Brain microvascular endothelial cell (primary cell): ENCODE results near the gene UTS2B.

Experiments used
- DNase-seq: peaks from one replicate; pipeline ENCODE4 v3.0.0-alpha.2; 2020
- H3K27ac ChIP-seq: fragments of 250-450 bp; sonication (Bioruptor Pico); 2 replicates; pipeline ENCODE4 v1.5.1; 2020; ENCODE audit warnings: mild to moderate bottlenecking, moderate library complexity
- H3K27me3 ChIP-seq: fragments of 250-450 bp; sonication (Bioruptor Pico); replicated peaks from 2 replicates; pipeline ENCODE4 v1.5.1; 2020; ENCODE audit warnings: mild to moderate bottlenecking
- H3K36me3 ChIP-seq: fragments of 250-450 bp; sonication (Bioruptor Pico); replicated peaks from 2 replicates; pipeline ENCODE4 v1.5.1; 2020; ENCODE audit warnings: mild to moderate bottlenecking
- H3K4me3 ChIP-seq: 2 replicates; pipeline ENCODE4 v1.5.1; 2011; ENCODE audit warnings: low read depth, mild to moderate bottlenecking, control low read depth, low read length, moderate library complexity
- in situ Hi-C: cut with HindIII; loops from 2 replicates; pipeline ENCODE4 v1.10.0; 2017; ENCODE audit warnings: low sequenced_read_pairs, low pct_ligation_motif_present
- TF ChIP-seq, protein P1 (sequence below): IDR thresholded peaks from 2 replicates; pipeline ENCODE4 v1.5.1; 2011; ENCODE audit warnings: low read depth, mild to moderate bottlenecking, moderate library complexity, low read length, control low read depth, inconsistent platforms; ENCODE audit errors: missing control alignments

The UTS2B gene

GRCh38 chr3:191350396-191351090 lies 20.2 kb upstream of the UTS2B start:
- Histone ChIP-seq H3K4me3 (no peak overlapping the region), H3K27ac (peak overlapping the region; percentile 0), H3K27me3 (no peaks in the 10 kb centered on the region), H3K36me3 (no peaks in the 10 kb centered on the region)
- no peak for DNase-seq
- TF ChIP-seq, protein P1, sequence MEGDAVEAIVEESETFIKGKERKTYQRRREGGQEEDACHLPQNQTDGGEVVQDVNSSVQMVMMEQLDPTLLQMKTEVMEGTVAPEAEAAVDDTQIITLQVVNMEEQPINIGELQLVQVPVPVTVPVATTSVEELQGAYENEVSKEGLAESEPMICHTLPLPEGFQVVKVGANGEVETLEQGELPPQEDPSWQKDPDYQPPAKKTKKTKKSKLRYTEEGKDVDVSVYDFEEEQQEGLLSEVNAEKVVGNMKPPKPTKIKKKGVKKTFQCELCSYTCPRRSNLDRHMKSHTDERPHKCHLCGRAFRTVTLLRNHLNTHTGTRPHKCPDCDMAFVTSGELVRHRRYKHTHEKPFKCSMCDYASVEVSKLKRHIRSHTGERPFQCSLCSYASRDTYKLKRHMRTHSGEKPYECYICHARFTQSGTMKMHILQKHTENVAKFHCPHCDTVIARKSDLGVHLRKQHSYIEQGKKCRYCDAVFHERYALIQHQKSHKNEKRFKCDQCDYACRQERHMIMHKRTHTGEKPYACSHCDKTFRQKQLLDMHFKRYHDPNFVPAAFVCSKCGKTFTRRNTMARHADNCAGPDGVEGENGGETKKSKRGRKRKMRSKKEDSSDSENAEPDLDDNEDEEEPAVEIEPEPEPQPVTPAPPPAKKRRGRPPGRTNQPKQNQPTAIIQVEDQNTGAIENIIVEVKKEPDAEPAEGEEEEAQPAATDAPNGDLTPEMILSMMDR: no peak
- in situ Hi-C loops: no loop called here

- no peak overlapping the region for H3K27ac ChIP-seq
- TF ChIP-seq, protein P1: no peak
- DNase-seq: no peak
- in situ Hi-C loops: no loop called here
- no peaks in the 10 kb centered on the region for H3K36me3 ChIP-seq
- H3K27me3 ChIP-seq: no peaks in the 10 kb centered on the region
- no peak overlapping the region for H3K4me3 ChIP-seq
Observed at GRCh38 chr3:191348098-191348497, 17.8 kb upstream of the UTS2B start.

DNA sequence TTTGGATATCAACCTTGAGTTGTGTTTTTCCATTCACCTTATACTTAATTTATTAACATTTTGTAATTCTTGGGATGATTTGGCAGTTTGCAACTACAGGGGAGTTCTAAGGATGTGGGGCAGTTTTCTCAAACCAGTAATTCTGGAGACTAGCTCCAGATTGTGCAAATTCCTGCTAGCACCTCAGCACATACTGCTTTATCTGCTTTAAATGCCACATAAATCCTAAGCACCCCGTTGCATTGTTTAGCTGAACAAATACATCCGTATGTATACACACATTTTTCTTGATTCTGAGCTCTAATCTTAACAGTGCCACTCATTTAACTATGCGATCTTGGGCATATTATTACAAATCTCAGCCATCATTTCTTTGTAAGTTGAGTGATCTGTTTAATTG lies 16.9 kb upstream of the UTS2B start:
- Histone ChIP-seq H3K4me3 (no peak overlapping the region), H3K27me3 (no peaks in the 10 kb centered on the region), H3K27ac (no peak overlapping the region), H3K36me3 (no peaks in the 10 kb centered on the region)
- in situ Hi-C loops: no loop called here
- TF ChIP-seq, protein P1: no peak
- no peak for DNase-seq

DNA sequence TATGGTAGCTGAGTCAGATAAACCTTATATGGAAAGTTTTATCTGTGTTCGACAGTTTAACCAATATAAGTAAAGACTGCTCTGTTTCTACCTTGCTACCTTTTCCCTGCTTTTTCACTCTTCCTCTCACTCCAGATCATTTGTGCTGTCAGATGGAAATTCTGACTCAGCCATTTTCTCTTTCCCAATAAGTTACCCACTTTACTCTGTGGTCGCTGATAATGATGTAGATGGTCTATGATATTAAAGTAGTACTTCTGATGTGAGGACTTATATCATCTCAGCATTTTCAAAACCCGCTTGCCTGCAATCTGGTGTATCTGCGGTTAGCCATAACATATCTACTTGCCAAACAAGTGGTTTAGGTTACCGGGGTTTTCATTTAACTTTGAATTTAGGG lies 15.0 kb upstream of the UTS2B start:
- TF ChIP-seq, protein P1: no peak
- no peak for DNase-seq
- no peak overlapping the region for H3K27ac ChIP-seq
- no peaks in the 10 kb centered on the region for H3K36me3 ChIP-seq
- no peak overlapping the region for H3K4me3 ChIP-seq
- in situ Hi-C loops: no loop called here
- H3K27me3 ChIP-seq: no peaks in the 10 kb centered on the region

DNA sequence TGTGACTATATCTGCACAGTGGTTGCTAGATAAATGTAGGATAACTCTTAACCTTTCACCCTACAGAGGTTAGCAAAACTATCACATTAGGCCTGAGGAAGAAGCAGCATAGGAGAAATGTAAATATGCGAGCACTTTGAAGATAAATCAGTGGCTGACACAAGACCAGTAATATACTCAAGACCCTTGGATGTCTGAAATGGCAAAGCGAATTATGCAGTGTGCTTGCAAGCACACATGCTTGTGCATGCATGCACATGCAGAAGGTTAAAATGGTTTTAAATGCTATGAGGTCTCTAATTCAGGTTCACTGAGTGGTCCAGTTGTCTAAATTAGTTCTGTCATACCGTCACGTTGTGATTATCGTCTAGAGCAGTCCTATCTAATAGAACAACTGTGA lies 13.6 kb upstream of the UTS2B start:
- H3K27me3 ChIP-seq: no peaks in the 10 kb centered on the region
- no peaks in the 10 kb centered on the region for H3K36me3 ChIP-seq
- no peak overlapping the region for H3K4me3 ChIP-seq
- TF ChIP-seq, protein P1: no peak
- DNase-seq: no peak
- H3K27ac ChIP-seq: no peak overlapping the region
- in situ Hi-C loops: no loop called here

GRCh38 chr3:191343115-191343514 lies 12.8 kb upstream of the UTS2B start:
- Histone ChIP-seq H3K27ac (no peak overlapping the region), H3K36me3 (no peaks in the 10 kb centered on the region), H3K4me3 (no peak overlapping the region), H3K27me3 (no peaks in the 10 kb centered on the region)
- TF ChIP-seq, protein P1: no peak
- DNase-seq: no peak
- in situ Hi-C loops: no loop called here
